Measurements from ENCODE around the gene TP53I11. TPM values are rescaled to one million over a fixed set of nuclear protein-coding genes. Genes with fewer than 3 reads are reported as not detected.
A peak's percentile ranks its signal among the peaks of the same experiment; 100 is the strongest.

The TP53I11 gene
- total and polyA plus RNA-seq, 9 of the 15 experiments (the other 6 are each of a cell fraction or from before 2014, with no cell fraction given) = 0.14 to 2.5 (median 1.2) TPM; not detected in 2

- Histone ChIP-seq H3K9me1 (ENCODE audit: control insufficient read depth, insufficient read depth, low read length) (no peaks in the 10 kb centered on the region), H3K9me3 (replicated peaks; ENCODE audit: control insufficient read depth, insufficient read depth, low read depth, low read length) (no peaks in the 10 kb centered on the region), H3K27me3 (ENCODE audit: control insufficient read depth in 2 of 2, insufficient read depth in 2 of 2, low read length in 2 of 2) (peaks cover 0 to 60% of the 10 kb centered on the region in 2 experiments; a peak in 4 of 5 replicates), H4K20me1 (replicated peaks; ENCODE audit: control insufficient read depth, insufficient read depth, low read length) (peaks cover 19% of the 10 kb centered on the region; the same call in 1 of the 2 replicates), H3K4me1 (replicated peaks in 1 of 2; ENCODE audit: control insufficient read depth in 2 of 2, insufficient read depth in 2 of 2, low read length in 2 of 2) (peaks cover 0 to 7% of the 10 kb centered on the region in 2 experiments; a peak in 1 of 5 replicates), H3K27ac (ENCODE audit: extremely low read depth, low read depth, low read length) (no peak overlapping the region), H2AFZ (ENCODE audit: low read depth, low read length) (no peak overlapping the region), H3K4me3 (no peak overlapping the region), H3K9ac (ENCODE audit: insufficient read depth in 1 of 2, low read depth in 2 of 2, low read length in 2 of 2) (no peak overlapping the region), H3K79me2 (ENCODE audit: control insufficient read depth, insufficient read depth, low read length) (no peaks in the 10 kb centered on the region), H3K36me3 (ENCODE audit: control insufficient read depth, insufficient read depth, low read length) (no peaks in the 10 kb centered on the region), H3K4me2 (ENCODE audit: insufficient read depth, low read length) (no peak overlapping the region)
- ATAC-seq (no peak), FAIRE-seq (no peak), DNase-seq (ENCODE audit: extremely low read depth in 1 of 4, low spot score in 3 of 4) (no peak)
- BruUV-seq (replicated peaks) = no TSS peak
- POLR2A ChIA-PET = no interaction called here
- TF ChIP-seq EGR1 (conservative IDR thresholded peaks at IDR 0.05) (no peak), GABPA (tag; conservative IDR thresholded peaks at IDR 0.05; ENCODE audit: low read depth) (peak; percentile 50; the same call in 1 of the 2 replicates), HMGN3 (IDR thresholded peaks at IDR 0.05; ENCODE audit: borderline replicate concordance, extremely low read depth, insufficient read length, low read depth, low read length) (no peak), CREB5 (CRISPR knock-in tag; IDR thresholded peaks at IDR 0.05) (no peak)
- intact Hi-C loops (cut with micrococcal nuclease) = no loop called here
- 9% methylated on average over 6 of the region's 6 CpGs for WGBS (ENCODE audit: insufficient coverage, low coverage, missing lambda C conversion rate)
- in situ Hi-C loops (cut with MboI) = no loop called here
- CTCF ChIA-PET (ENCODE audit: low intra/inter-chr PET ratio) = no interaction called here
Observed at GRCh38 chr11:44970293-44970692, 19.6 kb upstream of the TP53I11 start.

All from K562 (cell line).